ENCODE measurements around the gene GALNT15.

DNA sequence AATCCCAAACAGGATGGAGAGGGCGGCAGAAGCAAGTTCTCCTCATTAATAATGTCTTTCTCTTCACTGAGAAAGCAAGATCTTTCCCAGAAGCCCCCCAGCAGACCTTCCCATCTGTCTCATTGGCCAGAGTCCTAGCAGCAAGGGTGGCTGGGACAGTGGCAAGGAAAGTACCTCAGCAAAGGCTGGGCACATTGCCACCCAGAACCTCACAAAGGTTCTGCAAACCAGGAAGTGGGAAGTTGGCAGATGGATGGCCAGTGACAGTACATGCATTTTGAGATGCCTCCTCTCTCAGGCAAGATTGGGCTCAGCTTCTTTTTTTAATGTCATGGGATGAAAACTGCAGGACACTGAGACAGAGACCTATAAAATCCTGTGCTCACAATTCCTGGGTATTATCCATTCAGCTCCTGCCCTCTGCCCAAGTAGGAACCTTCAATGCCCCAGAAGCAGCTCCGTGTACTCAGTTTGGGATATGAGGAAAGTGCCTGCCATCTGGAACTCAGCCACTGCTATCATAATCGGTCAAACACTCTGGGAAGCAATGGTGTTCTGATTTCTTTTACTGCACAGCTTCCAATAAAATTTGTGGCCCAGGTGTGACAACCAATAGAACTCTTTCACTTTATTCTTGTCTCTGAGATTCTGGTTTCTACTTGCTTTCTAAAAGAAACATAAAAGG is 64.7 kb downstream of the GALNT15 start:
- TF ChIP-seq POLR2A (IDR thresholded peaks at IDR 0.05) (no peak), EP300 (IDR thresholded peaks at IDR 0.05) (no peak)
- TF ChIP-seq, protein P1, sequence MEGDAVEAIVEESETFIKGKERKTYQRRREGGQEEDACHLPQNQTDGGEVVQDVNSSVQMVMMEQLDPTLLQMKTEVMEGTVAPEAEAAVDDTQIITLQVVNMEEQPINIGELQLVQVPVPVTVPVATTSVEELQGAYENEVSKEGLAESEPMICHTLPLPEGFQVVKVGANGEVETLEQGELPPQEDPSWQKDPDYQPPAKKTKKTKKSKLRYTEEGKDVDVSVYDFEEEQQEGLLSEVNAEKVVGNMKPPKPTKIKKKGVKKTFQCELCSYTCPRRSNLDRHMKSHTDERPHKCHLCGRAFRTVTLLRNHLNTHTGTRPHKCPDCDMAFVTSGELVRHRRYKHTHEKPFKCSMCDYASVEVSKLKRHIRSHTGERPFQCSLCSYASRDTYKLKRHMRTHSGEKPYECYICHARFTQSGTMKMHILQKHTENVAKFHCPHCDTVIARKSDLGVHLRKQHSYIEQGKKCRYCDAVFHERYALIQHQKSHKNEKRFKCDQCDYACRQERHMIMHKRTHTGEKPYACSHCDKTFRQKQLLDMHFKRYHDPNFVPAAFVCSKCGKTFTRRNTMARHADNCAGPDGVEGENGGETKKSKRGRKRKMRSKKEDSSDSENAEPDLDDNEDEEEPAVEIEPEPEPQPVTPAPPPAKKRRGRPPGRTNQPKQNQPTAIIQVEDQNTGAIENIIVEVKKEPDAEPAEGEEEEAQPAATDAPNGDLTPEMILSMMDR (IDR thresholded peaks at IDR 0.05): no peak

All from stomach (tissue), 4 donors.